ENCODE results near the gene AMN1.

AMN1 gene

GRCh38 chr12:31627456-31628054 is 101.3 kb downstream of the AMN1 start:
- no peak for DNase-seq

DNA sequence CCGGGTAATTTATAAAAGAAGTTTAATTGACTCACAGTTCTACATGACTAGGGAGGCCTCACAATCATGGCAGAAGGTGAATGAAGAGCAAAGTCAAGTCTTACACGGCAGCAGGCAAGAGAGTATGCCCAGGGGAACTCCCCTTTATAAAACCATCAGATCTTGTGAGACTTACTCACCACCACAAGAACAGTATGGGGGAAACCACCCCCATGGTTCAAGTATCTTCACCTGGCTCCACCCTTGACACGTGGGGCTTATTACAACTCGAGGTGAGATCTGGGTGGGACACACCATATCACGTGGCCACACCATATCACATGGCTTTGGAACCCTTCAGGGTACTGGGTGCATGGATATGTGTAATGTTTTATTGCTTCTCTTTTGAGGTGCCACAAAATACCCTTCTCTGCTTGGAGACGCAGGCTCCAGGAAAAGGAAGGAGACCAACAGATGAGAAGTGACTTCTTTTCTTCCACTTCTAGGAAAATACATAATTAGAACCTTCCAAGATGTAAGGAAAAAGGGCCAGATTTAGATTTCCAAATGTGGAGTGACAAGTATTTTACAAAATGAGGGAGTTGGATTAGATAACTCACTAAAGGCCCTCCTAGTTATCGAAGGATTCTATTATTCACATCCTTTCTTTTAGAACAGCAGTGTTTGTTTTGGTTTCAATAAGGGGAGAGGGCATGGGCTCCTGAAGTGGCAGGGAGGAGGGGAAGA is 102.4 kb downstream of the AMN1 start:
- DNase-seq: no peak

- no peak for DNase-seq
Observed at GRCh38 chr12:31622038-31622437, 106.8 kb downstream of the AMN1 start.

Measured in NCI-H1694 treated with DMSO at 0.1 percent for 48 hours (cell line).